Hepatic stellate cell (primary cell): Measurements from ENCODE around the gene LMBR1.

Experiments used
- DNase-seq: peaks from one replicate; pipeline ENCODE4 v3.0.0; 2011; ENCODE audit warnings: low spot score

Gene LMBR1

GRCh38 chr7:156692849-156693248, 200.1 kb downstream of the LMBR1 start:
- DNase-seq: no peak

- no peak for DNase-seq
Observed at GRCh38 chr7:156691764-156692163, 201.2 kb downstream of the LMBR1 start.

- no peak for DNase-seq
Observed at GRCh38 chr7:156684661-156685060, 208.3 kb downstream of the LMBR1 start.

GRCh38 chr7:156684251-156684650, 208.7 kb downstream of the LMBR1 start:
- DNase-seq: no peak

GRCh38 chr7:156682928-156683327, 210.1 kb downstream of the LMBR1 start:
- DNase-seq: no peak

GRCh38 chr7:156680281-156680680, 212.7 kb downstream of the LMBR1 start:
- DNase-seq: no peak

GRCh38 chr7:156677374-156678054, 215.5 kb downstream of the LMBR1 start:
- no peak for DNase-seq

- DNase-seq: no peak
Observed at GRCh38 chr7:156676263-156676662, 216.7 kb downstream of the LMBR1 start.

GRCh38 chr7:156675721-156676120, 217.3 kb downstream of the LMBR1 start:
- DNase-seq: no peak

- DNase-seq: no peak
Observed at GRCh38 chr7:156673902-156674301, 219.1 kb downstream of the LMBR1 start.

GRCh38 chr7:156673454-156673853, 219.5 kb downstream of the LMBR1 start:
- no peak for DNase-seq

- DNase-seq: no peak
Observed at GRCh38 chr7:156669035-156669828, 223.8 kb downstream of the LMBR1 start.

GRCh38 chr7:156668130-156668741, 224.7 kb downstream of the LMBR1 start:
- no peak for DNase-seq

GRCh38 chr7:156667110-156667426, 225.9 kb downstream of the LMBR1 start:
- DNase-seq: no peak

- DNase-seq: no peak
Observed at GRCh38 chr7:156666368-156667109, 226.4 kb downstream of the LMBR1 start.

GRCh38 chr7:156665101-156665500, 227.9 kb downstream of the LMBR1 start:
- DNase-seq: no peak

- DNase-seq: no peak
Observed at GRCh38 chr7:156662277-156662676, 230.7 kb downstream of the LMBR1 start.

GRCh38 chr7:156661637-156662036, 231.3 kb downstream of the LMBR1 start:
- no peak for DNase-seq

GRCh38 chr7:156659961-156660360, 233.0 kb downstream of the LMBR1 start:
- DNase-seq: no peak

GRCh38 chr7:156659203-156659602, 233.8 kb downstream of the LMBR1 start:
- DNase-seq: no peak

GRCh38 chr7:156657681-156658080, 235.3 kb downstream of the LMBR1 start:
- no peak for DNase-seq

GRCh38 chr7:156656598-156656997, 236.4 kb downstream of the LMBR1 start:
- no peak for DNase-seq

GRCh38 chr7:156655983-156656382, 237.0 kb downstream of the LMBR1 start:
- no peak for DNase-seq
